Left cardiac atrium (tissue), 4 donors: ENCODE measurements around the gene TTLL5. TPM values are rescaled to one million over a fixed set of nuclear protein-coding genes. Genes with fewer than 3 reads are reported as not detected.

Experiments
- ATAC-seq, 2 donors: fragments of 200-7000 bp; cut with Tn5 transposase; one replicate each; pipeline ENCODE4 v1.9.1; 2020; ENCODE audit warnings: mild to moderate bottlenecking in 2 of 2, moderate library complexity in 2 of 2
- DNase-seq: peaks from one replicate; pipeline ENCODE4 v3.0.0-alpha.2; 2020
- intact Hi-C, 2 donors: fragments of 100-400 bp; cut with DNase I; formaldehyde crosslinking; loops; one replicate each; pipeline versions ENCODE4 v1.14.1 to v1.15.1; 2022 to 2023
- total RNA-seq, 2 donors: library from RNA; stranded (reverse); fragmentation: NEBNext Ultra II Directional; extraction: Animal tissue kit (Norgen Biotek cat#: 25700); gene quantifications; one replicate each; pipeline ENCODE4 v1.2.1, GENCODE V29; 2021
- donor health status: DM: no; HTN: yes; CAD: no.
- donor health status: DM: no; HTN: yes; CAD: no; lungs with severe emphysema.
- donor health status: DM: yes; HTN: yes; CAD: no.
- donor health status: Dilated cardiomyopathy.

TTLL5 gene
- total RNA-seq, 2 donors from 2014 or later = 18.1 to 21.1 TPM

DNA sequence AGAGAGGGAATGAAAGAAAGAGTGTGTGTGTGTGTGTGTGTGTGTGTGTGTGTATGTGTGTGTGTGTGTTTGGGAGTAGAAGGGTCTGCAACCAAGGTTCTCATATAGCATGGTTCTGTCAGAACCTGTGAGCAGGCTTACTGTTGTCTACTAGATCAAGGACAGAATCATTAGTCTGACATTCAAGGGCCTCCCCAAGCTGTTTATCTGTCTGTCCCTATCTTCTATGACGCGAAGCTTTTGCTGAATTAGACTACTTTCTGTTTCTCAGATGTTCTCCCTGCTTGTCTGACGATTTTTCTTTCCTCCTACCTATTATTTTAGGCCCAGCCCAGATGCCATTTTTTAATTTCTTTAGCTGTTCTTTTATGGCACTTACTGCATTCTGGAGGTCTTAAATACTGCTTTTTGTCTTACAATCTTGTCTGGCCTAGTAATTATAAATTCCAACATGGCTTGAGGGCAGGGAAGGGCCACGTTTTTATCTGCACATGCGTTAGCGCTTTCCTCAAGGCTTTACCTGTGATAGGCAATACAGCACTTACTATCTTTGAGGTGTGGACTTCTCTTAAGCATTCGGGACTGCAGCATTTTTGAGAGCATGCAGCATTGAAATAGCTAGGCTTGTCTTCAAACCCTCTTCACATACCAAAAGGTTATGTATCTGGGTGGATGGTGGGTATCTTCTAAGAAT is 150.2 kb downstream of the TTLL5 start:
- no peak for ATAC-seq
- intact Hi-C loops = no loop called here
- DNase-seq = no peak

DNA sequence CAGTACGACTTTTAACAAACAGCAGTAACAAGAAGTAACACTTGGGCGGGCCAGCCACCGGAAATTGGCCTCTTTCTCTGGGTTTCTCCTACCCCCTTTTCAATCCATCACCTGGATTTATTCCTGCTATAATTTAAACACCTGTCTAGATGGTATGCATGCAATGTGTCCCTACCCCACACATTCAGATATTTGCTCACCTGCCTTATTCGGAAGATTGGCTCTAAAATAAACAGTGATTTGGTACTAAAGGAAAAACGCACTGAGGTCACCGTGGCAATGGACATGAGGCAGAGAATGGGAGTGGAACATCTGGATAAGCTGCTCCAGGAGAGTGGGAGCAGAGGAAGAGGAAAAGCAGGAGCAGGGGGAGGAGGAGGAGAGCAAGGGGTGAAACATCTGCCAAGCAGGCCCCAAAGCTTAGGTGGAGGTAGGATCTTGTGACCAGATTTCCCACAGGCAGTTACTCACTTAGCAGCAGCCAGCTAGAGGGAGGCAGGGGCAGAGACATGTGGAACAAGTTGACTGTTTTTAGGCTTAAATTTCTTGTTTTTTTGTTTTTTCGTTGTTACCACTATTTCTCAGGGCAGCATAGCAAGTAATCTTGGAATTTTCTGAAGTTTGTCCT is 150.9 kb downstream of the TTLL5 start:
- intact Hi-C loops = no loop called here
- ATAC-seq = no peak

DNA sequence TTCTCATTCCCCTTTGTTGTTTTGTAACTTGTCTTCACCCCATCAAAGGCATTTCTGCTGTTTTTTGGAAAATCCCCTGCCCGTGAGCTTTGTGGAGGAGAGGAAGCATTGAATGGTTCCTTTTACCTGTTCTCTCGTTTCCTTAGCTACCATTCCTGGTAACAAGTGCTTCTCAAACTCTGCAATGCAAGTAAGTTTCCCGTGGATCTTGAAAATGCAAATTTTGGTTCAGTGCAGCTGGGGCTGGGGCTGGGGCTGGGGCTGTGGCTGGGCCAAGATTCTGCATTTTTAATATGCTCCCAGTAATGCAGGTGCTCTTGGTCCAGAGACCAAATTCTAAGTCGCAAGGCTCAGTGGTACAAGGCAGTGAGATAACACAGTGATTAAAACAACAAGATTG is 151.6 kb downstream of the TTLL5 start:
- intact Hi-C loops = no loop called here
- no peak for ATAC-seq
- DNase-seq = no peak

More for the DNA sequence above, 150.9 kb downstream of the TTLL5 start:
- no peak for DNase-seq

DNA sequence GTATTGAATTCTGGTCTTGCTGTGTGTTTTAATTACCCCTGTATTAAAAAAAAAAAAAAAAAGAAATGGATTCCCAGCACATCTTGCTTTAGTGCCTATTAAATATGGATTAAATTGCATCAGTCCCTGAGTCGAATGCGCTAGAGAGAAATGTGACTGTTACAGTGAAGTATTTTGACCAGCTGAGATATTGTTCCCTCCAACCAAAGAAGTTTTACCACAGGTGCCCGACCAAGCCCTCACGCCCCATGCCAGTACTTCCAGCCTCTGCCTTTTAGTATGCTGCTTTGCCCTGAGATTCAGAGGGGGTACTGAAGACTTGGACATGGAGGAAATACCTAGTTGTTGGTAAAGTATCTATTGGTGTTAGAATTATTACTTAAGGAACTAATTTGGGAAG is 159.7 kb downstream of the TTLL5 start:
- DNase-seq = no peak
- intact Hi-C loops = no loop called here
- ATAC-seq = no peak

DNA sequence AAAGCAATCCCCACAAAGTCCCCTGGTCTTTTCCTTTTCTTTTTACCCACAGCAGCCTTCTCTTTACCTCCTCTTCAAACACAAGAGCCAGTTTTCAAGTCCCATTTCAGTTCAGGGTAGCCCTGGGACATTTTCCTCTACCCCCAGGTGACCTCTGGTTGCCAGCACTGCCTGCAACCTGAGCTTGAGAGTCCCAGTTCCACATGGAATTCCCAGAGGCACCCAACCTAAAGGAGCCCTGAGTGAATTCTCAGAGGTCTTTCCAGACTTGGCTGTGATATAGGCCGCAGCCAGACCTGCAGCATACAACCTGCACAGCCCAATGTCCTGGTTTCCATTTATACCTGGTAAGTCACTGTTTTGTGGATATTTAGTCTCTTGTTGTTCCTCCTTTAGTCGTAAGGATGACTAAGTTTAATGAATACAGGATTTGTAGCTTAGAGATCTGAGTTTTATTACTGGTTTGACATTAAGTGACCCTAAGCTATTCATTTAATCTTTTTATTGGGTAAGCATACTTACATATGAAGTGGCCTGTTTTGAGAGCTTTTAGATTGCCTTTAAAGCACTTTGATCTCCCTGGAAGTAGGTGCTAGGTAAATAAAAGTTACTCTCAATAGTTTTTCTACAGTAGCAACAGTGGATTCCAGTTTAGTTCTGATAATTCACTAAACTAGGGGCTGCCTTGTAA is 160.9 kb downstream of the TTLL5 start:
- ATAC-seq = no peak
- intact Hi-C loops = no loop called here

DNA sequence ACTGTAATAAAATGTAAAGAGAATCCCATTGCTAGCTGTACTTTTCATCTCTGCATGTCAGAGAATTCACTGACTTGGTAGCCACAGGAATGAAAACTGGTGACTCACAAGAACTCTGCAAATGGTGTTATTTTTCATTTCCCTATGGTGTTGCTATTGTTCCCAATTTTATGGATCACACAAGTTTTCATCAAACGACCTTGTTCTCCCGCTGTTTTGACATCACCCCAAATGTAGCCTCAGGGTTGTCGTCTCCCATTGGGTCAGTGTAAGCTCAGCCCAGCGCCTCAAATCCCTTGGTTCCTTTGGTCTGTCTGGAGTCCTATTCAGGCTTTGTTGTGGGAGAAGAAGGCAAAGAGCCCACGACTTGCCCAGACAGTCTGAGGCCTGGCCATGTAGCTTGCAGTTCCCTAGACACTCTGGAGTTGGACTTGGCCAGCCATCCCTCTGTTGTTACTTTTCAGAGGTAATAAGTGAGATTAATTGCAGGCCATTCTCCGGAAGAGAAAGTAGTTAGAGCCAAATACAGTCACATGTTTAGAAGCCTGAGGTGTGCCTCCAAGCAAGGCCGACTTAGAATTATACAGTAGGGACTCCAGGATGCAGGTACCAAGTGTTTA is 161.6 kb downstream of the TTLL5 start:
- ATAC-seq = peak; percentile 10 to 89
- no peak for DNase-seq
- intact Hi-C loops = no loop called here

More for the DNA sequence above, 160.9 kb downstream of the TTLL5 start:
- no peak for DNase-seq

DNA sequence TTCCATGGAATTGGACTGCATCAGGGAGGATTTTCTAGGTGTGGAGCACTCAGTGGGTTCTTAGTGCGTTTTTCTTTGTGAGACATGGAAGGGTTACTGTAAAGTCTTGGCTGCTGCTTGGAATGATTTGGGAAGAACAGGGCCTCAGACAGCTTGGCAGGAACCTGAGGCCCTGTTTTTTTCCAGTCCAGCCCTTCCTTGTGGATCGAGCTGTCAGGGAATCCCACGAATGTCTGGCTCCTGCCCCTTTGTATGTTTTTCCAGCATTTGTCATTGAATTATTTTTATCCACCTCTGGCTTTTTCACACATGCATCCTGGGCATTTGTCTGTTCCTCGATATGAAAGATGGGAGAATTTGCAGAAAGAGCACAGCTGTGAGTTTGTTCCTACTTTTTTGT is 162.3 kb downstream of the TTLL5 start:
- ATAC-seq = peak; percentile 69 to 83
- intact Hi-C loops = no loop called here
- DNase-seq = no peak

DNA sequence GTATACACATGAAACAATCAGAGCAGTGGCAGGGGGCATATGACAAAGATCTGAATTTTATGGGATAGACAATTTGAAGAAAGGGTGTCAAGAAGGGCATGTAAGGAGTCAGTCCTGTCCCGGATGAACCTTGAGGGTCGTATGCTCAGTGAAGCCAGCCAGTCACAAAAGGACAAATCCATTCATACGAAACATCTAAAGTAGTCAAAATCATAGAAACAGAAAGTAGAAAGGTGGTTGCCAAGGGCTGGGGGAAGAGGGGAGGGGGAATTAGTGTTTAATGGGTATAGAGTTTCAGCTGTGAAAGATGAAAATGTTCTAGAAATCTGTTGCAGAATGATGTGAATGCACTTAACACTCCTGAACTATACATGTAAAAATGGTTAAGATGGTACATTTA is 163.3 kb downstream of the TTLL5 start:
- no peak for ATAC-seq
- DNase-seq = no peak
- intact Hi-C loops = no loop called here

DNA sequence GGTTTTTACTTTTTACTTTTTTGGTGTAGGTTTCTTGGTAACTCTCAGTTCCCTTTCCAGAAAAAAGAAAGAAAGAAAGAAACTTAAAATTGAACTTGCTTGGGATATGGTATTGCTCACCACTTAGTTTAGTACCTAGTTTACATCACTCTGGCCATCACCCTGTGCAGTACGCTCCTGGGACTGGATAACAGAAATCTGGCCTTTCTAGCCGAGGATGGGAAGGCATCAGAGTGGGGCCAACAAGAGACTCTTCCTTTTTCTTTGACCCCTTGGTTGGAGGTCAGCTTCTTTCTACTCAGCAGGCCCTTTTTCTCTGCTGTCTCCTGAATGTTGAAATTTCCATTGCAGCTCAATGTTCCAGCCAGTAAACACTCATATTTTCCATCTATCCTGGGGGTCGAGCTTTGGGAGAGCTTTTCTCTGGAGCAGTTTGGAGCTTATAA is 164.1 kb downstream of the TTLL5 start:
- no peak for DNase-seq
- intact Hi-C loops = no loop called here
- ATAC-seq = no peak

DNA sequence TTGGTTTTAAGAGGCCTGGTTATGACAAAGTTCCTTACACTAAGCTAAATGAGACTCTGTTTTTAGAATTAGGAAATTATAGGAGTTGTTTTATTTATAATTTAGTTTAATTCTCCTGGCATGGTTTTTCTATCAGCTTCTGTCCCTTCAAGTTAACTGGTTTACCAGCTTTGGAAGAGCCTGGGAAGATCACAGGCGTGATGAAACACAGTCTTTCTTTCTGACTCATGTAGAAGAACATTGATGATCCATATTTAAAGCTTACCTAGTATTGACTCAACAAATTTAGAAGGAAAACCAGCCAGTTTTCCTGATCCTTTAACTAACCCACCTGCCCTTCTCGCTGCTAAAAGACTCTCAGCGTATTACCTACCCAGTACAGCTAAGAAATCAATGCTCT is 165.6 kb downstream of the TTLL5 start:
- ATAC-seq = no peak
- no peak for DNase-seq
- intact Hi-C loops = no loop called here

DNA sequence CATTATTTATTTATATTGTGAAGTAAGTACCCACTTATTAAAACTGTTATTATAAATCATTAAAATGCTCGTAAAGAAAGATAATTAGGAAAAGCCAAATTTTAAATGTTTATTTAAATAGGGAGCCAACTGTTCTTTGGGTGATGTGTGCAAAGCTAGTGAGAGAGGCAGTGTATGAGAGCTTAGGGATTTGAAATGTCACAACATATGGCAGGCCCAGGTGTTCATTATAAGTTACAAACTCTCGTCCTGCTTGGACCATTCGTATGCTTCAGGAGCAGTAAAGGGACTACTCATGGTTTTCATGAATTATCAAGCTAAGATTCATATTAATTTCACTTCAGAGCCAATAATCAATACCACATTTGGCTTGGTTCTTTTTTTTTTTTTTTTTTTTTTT is 166.3 kb downstream of the TTLL5 start:
- DNase-seq = no peak
- intact Hi-C loops = no loop called here
- no peak for ATAC-seq

DNA sequence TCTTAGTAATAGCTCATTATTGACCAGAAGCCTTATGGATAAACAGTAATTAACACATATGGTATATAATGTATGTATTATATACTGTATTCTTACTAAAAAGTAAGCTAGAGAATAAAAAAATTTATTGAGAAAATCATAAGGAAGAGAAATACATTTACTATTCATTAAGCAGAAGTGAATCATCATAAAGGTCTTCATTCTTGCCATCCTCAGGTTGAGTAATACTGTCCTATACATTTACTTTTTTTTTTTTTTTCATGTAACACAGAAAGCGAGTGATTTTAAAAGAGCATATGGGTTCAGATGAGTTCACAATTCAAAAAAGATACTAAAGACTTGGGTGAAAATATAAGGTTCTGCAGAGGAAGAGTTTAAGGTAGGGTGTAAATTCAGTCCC is 168.3 kb downstream of the TTLL5 start:
- intact Hi-C loops = no loop called here
- DNase-seq (no peak), ATAC-seq (no peak)

DNA sequence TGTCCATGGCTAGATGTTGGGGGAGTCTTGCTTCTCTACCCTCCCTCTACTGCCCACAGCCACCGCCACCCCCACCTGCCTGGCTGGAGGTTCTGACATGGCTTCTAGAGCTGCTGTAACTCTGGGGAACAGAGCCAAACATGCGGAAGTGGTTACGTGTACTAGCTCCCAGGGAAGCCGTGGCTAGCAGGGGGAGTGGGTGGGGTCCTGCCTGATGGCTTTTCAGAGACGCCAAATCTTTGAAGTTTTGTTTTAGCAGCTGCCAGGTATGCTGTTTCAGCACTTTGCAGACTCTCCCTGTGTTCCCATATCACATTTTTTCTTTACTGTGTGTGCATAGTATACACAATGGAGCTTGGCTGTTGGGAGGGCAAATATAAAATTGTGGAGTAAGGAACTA is 170.4 kb downstream of the TTLL5 start:
- peak; percentile 71 for DNase-seq
- intact Hi-C loops = no loop called here
- ATAC-seq = peak; percentile 62 to 79

DNA sequence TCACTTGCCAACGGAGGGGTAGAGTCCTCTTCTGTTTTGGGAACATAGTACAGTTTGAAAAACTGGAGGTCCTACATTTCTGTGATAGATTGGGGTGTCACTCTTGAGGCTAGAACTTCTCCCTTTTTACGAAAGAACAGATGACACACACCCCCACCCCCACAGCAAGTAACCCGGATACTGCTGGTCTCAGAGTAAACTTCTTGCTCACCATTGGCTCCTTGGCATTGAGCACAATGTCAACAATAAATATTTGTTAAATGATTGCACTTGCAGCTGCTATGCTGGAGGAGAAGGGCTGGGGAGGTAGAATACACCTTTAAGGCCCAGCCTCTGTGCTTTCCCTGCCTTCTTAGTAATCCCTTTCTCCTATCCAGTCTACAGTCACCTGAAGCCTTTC is 170.9 kb downstream of the TTLL5 start:
- DNase-seq (no peak), ATAC-seq (peak in 1 of 2 donors; percentile 20)
- intact Hi-C loops = no loop called here

DNA sequence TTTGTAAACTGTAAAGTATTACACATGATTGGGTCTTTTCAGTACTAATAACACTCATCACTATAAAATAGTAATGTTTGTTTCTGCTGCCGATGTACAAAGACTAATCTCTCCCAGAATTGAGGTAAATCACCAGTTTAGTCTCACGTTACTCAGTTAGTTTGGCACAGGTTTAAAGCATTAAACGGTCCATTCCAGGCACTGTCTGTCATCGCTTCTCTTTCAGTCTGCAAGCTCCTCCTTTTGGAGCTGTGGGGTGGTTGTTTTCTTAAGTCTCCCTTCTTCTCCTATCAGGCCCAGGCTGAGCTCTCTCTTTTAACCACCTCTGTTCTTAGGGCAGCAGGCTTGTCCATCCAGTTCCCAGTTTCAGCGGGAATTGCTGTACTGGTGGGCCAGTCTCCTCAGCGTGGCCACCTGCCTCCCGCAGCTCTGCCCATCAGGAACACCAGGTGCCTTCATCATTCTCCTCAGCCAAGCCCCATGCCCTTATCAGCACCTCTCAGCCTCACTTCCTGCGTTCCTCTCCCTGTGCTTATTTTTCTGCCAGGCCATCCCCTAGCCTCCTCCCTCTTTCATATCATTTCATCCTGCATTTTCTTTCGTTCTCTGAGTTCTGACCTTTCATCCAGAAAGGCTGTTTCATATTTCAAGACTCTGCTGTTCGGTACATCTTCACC is 171.7 kb downstream of the TTLL5 start:
- ATAC-seq (peak; percentile 71 to 93), DNase-seq (no peak)
- intact Hi-C loops = no loop called here

DNA sequence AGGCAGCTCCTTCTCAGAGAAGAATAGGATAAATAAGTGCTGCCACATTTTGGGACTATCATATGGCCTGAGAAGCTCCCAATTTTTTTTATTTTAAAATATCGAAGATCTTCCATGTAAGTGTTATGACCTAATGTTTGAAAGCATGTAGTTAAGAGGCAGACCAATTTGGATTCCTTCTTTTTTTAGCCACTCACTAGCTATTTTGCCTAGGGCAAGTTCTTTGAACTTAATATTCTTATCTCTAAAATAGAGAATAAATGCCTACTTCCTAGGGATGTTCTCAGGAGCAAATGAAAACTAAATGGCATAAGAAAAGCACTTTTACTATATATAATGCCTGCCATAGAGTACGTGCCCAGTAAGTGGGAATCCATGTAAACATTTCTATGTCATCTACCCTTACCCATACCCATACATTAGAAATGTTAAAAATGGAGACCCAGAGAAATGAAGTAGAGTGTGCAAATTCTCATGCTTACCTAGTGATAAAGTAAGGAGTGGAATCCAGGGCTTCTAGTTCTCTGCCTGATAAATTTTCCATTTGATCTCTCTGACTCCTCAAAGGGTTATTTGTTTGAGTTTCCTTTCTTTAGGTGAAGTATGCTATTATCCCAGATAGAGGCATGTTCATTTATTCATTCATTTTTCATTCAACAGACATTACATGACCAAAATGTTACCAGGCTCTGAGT is 172.4 kb downstream of the TTLL5 start:
- intact Hi-C loops = no loop called here
- peak in 1 of 2 donors; percentile 2 for ATAC-seq
- no peak for DNase-seq

DNA sequence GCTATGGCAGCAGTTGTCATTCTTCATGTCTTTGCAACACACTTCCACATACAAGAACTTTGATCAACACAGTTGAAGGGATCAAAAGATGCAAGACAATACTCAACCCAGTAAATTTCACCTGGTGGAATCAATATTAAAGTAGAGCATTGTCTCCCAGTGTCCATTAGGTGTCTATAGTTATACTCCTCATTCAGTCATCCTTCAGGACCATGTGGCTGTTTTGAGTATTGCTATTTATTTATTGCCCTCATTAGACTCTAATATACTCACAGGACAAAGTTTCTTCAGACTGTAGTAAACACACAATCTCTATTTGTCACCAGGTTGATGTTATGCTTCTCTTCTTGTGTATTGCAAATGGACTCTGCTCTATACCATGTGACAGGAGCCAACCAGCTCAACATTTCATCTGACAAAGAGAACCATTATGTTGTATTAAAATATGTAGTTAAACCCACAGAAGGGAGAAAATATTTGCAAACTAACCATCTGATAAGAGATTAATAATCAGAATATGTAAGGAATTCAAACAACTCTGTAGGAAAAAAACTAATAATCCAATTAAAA is 174.2 kb downstream of the TTLL5 start:
- ATAC-seq (no peak), DNase-seq (no peak)
- intact Hi-C loops = no loop called here

DNA sequence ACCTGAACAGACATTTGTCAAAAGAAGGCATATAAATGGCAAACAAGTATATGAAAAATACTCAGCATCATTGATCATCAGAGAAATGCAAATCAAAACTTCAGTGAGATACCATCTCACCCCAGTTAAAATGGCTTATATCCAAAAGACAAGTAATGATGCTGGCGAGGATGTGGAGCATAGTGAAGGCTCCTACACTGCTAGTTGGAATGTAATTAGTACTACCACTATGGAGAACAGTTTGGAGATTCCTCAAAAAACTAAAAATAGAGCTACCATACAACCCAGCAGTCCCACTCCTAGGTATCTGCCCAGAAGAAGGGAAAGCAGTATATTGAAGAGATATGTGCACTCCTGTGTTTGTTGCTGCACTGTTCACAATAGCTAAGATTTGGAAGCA is 174.7 kb downstream of the TTLL5 start:
- DNase-seq = no peak
- intact Hi-C loops = no loop called here
- no peak for ATAC-seq
